Bronchial epithelial cell (primary cell): ENCODE data around the gene SLC1A2. TPM values are rescaled to one million over a fixed set of nuclear protein-coding genes. Genes with fewer than 3 reads are reported as not detected.
A peak's percentile ranks its signal among the peaks of the same experiment; 100 is the strongest.

Experiments used
- DNase-seq: peaks from one replicate; pipeline ENCODE4 v3.0.0-alpha.2; 2010; ENCODE audit warnings: low read depth
- FAIRE-seq: peaks from 2 replicates; lab custom pipeline; 2011; peaks lifted over from hg19 to GRCh38; lab: Jason Lieb, UNC
- H3K27me3 ChIP-seq: 2 replicates; pipeline ENCODE4 v1.5.1; 2011; ENCODE audit warnings: low read length; ENCODE audit not compliant: control insufficient read depth, insufficient read depth
- H3K36me3 ChIP-seq: 2 replicates; pipeline ENCODE4 v1.5.1; 2011; ENCODE audit warnings: low read length; ENCODE audit not compliant: control insufficient read depth, insufficient read depth
- H3K4me3 ChIP-seq: 2 replicates; pipeline ENCODE4 v1.5.1; 2011; ENCODE audit warnings: mild to moderate bottlenecking, low read depth, low read length, control low read depth
- CTCF ChIP-seq: IDR thresholded peaks from 2 replicates; pipeline ENCODE4 v1.5.1; 2011; ENCODE audit warnings: mild to moderate bottlenecking, moderate library complexity, low read length, control low read depth, inconsistent platforms; ENCODE audit not compliant: insufficient read depth, severe bottlenecking
- total RNA-seq: library from RNA; depleted of rRNA; stranded (reverse); fragments of >200 nt; gene quantifications from 2 replicates; pipeline ENCODE4 v1.2.1, GENCODE V29; 2014

Gene SLC1A2
- total RNA-seq, 1 donor from 2014 or later = under 0.01 TPM

GRCh38 chr11:35375332-35376117 lies 43.8 kb downstream of the SLC1A2 start:
- no peak for TF ChIP-seq CTCF
- FAIRE-seq (peak; percentile 18), DNase-seq (no peak)
- Histone ChIP-seq H3K27me3 (peaks cover 4% of the 10 kb centered on the region), H3K4me3 (no peak overlapping the region), H3K36me3 (no peaks in the 10 kb centered on the region)

GRCh38 chr11:35373284-35373933 lies 45.9 kb downstream of the SLC1A2 start:
- Histone ChIP-seq H3K4me3 (no peak overlapping the region), H3K27me3 (peaks cover 4% of the 10 kb centered on the region), H3K36me3 (no peaks in the 10 kb centered on the region)
- no peak for DNase-seq
- FAIRE-seq = no peak
- TF ChIP-seq CTCF = no peak

- H3K4me3 ChIP-seq = no peak overlapping the region
- H3K27me3 ChIP-seq = peaks cover 4% of the 10 kb centered on the region
- no peak for TF ChIP-seq CTCF
- FAIRE-seq = no peak
- no peak for DNase-seq
- H3K36me3 ChIP-seq = no peaks in the 10 kb centered on the region
Measured at GRCh38 chr11:35372565-35373283, 46.6 kb downstream of the SLC1A2 start.

GRCh38 chr11:35367491-35367890 lies 51.9 kb downstream of the SLC1A2 start:
- Histone ChIP-seq H3K36me3 (no peaks in the 10 kb centered on the region), H3K27me3 (peaks cover 2% of the 10 kb centered on the region), H3K4me3 (no peak overlapping the region)
- no peak for TF ChIP-seq CTCF
- no peak for DNase-seq
- no peak for FAIRE-seq

GRCh38 chr11:35366798-35367197 lies 52.6 kb downstream of the SLC1A2 start:
- no peak for FAIRE-seq
- H3K27me3 ChIP-seq = peaks cover 2% of the 10 kb centered on the region

More at GRCh38 chr11:35366798-35367197, 52.6 kb downstream of the SLC1A2 start:
- TF ChIP-seq CTCF = no peak
- no peaks in the 10 kb centered on the region for H3K36me3 ChIP-seq
- H3K4me3 ChIP-seq = no peak overlapping the region
- DNase-seq = no peak
